ENCODE results near the gene AUNIP.

DNA sequence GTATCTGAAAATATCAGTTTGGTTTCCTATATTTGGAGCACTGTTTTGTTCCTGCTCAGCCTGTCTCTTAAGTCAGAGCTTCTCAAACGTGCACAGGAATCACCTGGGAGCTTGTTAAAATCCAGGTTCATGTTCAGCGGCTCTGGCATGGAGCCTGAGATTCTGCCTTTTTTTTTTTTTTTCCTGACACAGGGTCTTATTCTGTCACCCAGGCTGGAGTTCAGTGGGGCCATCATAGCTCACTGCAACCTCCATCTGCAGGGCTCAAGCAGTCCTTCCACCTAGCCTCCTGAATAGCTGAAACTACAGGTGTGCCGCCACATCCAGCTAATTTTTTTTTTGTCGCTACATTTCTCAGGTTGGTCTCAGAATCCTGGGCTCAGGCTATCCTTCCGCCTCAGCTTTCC lies 71.5 kb downstream of the AUNIP start:
- TF ChIP-seq, protein P1, sequence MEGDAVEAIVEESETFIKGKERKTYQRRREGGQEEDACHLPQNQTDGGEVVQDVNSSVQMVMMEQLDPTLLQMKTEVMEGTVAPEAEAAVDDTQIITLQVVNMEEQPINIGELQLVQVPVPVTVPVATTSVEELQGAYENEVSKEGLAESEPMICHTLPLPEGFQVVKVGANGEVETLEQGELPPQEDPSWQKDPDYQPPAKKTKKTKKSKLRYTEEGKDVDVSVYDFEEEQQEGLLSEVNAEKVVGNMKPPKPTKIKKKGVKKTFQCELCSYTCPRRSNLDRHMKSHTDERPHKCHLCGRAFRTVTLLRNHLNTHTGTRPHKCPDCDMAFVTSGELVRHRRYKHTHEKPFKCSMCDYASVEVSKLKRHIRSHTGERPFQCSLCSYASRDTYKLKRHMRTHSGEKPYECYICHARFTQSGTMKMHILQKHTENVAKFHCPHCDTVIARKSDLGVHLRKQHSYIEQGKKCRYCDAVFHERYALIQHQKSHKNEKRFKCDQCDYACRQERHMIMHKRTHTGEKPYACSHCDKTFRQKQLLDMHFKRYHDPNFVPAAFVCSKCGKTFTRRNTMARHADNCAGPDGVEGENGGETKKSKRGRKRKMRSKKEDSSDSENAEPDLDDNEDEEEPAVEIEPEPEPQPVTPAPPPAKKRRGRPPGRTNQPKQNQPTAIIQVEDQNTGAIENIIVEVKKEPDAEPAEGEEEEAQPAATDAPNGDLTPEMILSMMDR (conservative IDR thresholded peaks at IDR 0.05 in 1 of 2, IDR thresholded peaks at IDR 0.05 in 1 of 2; ENCODE audit: low read depth in 1 of 2, low read length in 2 of 2), result no peak
- no peak for TF ChIP-seq EZH2 (IDR thresholded peaks at IDR 0.05; ENCODE audit: low read length, missing control alignments)
